Measurements from ENCODE around the gene ICAM5.
A peak's percentile ranks its signal among the peaks of the same experiment; 100 is the strongest.

The ICAM5 gene

GRCh38 chr19:10315335-10316214 lies 25.8 kb downstream of the ICAM5 start, which contains the start of gene FDX2:
Gene FDX2, minus strand, starts transcription at chr19:10316015. Its CDS starts 19 bp downstream, at chr19:10315996.
- Histone ChIP-seq H3K9me3 (ENCODE audit: insufficient read depth, low read depth, low read length) (no peaks in the 10 kb centered on the region), H3K4me3 (ENCODE audit: low read length) (peak within 1 kb of the TSS; percentile 75), H3K27me3 (ENCODE audit: insufficient read depth, low read length) (no peaks in the 10 kb centered on the region), H3K27ac (ENCODE audit: low read depth, low read length) (peak within 1 kb of the TSS; percentile 71; the same call in 1 of the 2 replicates), H3K9ac (ENCODE audit: low read depth, low read length) (peak within 1 kb of the TSS; percentile 74), H3K4me1 (ENCODE audit: insufficient read depth, low read length) (peaks cover 6% of the 10 kb centered on the region; the same call in 1 of the 2 replicates), H3K36me3 (ENCODE audit: insufficient read depth, low read length) (peaks cover 32% of the 10 kb centered on the region)
- WGBS, result 2% methylated on average over 55 of the region's 55 CpGs

- Histone ChIP-seq H3K9ac (ENCODE audit: low read depth, low read length) (no peak overlapping the region), H3K27ac (ENCODE audit: low read depth, low read length) (peak overlapping the region; percentile 71; the same call in 1 of the 2 replicates), H3K9me3 (ENCODE audit: insufficient read depth, low read depth, low read length) (no peaks in the 10 kb centered on the region), H3K27me3 (ENCODE audit: insufficient read depth, low read length) (no peaks in the 10 kb centered on the region), H3K4me1 (ENCODE audit: insufficient read depth, low read length) (peaks cover 6% of the 10 kb centered on the region; the same call in 1 of the 2 replicates), H3K36me3 (ENCODE audit: insufficient read depth, low read length) (peaks cover 40% of the 10 kb centered on the region), H3K4me3 (ENCODE audit: low read length) (peak overlapping the region; percentile 75; the same call in 1 of the 2 replicates)
- 86% methylated on average over 19 of the region's 19 CpGs for WGBS
Measured at GRCh38 chr19:10316229-10317044, 26.7 kb downstream of the ICAM5 start.

GRCh38 chr19:10317045-10317856 lies 27.5 kb downstream of the ICAM5 start:
- Histone ChIP-seq H3K27ac (ENCODE audit: low read depth, low read length) (no peak overlapping the region), H3K9me3 (ENCODE audit: insufficient read depth, low read depth, low read length) (no peaks in the 10 kb centered on the region), H3K4me3 (ENCODE audit: low read length) (no peak overlapping the region), H3K36me3 (ENCODE audit: insufficient read depth, low read length) (peaks cover 48% of the 10 kb centered on the region), H3K4me1 (ENCODE audit: insufficient read depth, low read length) (peaks cover 6% of the 10 kb centered on the region; the same call in 1 of the 2 replicates), H3K9ac (ENCODE audit: low read depth, low read length) (no peak overlapping the region), H3K27me3 (ENCODE audit: insufficient read depth, low read length) (no peaks in the 10 kb centered on the region)
- WGBS, result 95% methylated on average over 27 of the region's 29 CpGs

GRCh38 chr19:10317857-10318462 lies 28.2 kb downstream of the ICAM5 start:
- no peaks in the 10 kb centered on the region for H3K27me3 ChIP-seq (ENCODE audit: insufficient read depth, low read length)
- H3K36me3 ChIP-seq (ENCODE audit: insufficient read depth, low read length), result peaks cover 55% of the 10 kb centered on the region
- H3K4me1 ChIP-seq (ENCODE audit: insufficient read depth, low read length), result peaks cover 6% of the 10 kb centered on the region; the same call in 1 of the 2 replicates
- no peaks in the 10 kb centered on the region for H3K9me3 ChIP-seq (ENCODE audit: insufficient read depth, low read depth, low read length)
- H3K9ac ChIP-seq (ENCODE audit: low read depth, low read length), result no peak overlapping the region
- H3K4me3 ChIP-seq (ENCODE audit: low read length), result no peak overlapping the region
- WGBS, result 95% methylated on average over 15 of the region's 15 CpGs
- no peak overlapping the region for H3K27ac ChIP-seq (ENCODE audit: low read depth, low read length)

GRCh38 chr19:10318807-10319682 lies 29.3 kb downstream of the ICAM5 start:
- H3K36me3 ChIP-seq (ENCODE audit: insufficient read depth, low read length), result peaks cover 65% of the 10 kb centered on the region

GRCh38 chr19:10320602-10321416 lies 31.1 kb downstream of the ICAM5 start:
- no peak overlapping the region for H3K27ac ChIP-seq (ENCODE audit: low read depth, low read length)
- no peak overlapping the region for H3K9ac ChIP-seq (ENCODE audit: low read depth, low read length)
- WGBS, result 94% methylated on average over 31 of the region's 32 CpGs
- H3K9me3 ChIP-seq (ENCODE audit: insufficient read depth, low read depth, low read length), result no peaks in the 10 kb centered on the region
- peaks cover 83% of the 10 kb centered on the region for H3K36me3 ChIP-seq (ENCODE audit: insufficient read depth, low read length)
- peaks cover 6% of the 10 kb centered on the region; the same call in 1 of the 2 replicates for H3K4me1 ChIP-seq (ENCODE audit: insufficient read depth, low read length)
- H3K27me3 ChIP-seq (ENCODE audit: insufficient read depth, low read length), result no peaks in the 10 kb centered on the region
- no peak overlapping the region for H3K4me3 ChIP-seq (ENCODE audit: low read length)

More at GRCh38 chr19:10318807-10319682, 29.3 kb downstream of the ICAM5 start:
- H3K27ac ChIP-seq (ENCODE audit: low read depth, low read length), result no peak overlapping the region
- H3K27me3 ChIP-seq (ENCODE audit: insufficient read depth, low read length), result no peaks in the 10 kb centered on the region
- H3K9me3 ChIP-seq (ENCODE audit: insufficient read depth, low read depth, low read length), result no peaks in the 10 kb centered on the region
- WGBS, result 95% methylated on average over 13 of the region's 13 CpGs
- peaks cover 6% of the 10 kb centered on the region; the same call in 1 of the 2 replicates for H3K4me1 ChIP-seq (ENCODE audit: insufficient read depth, low read length)
- H3K4me3 ChIP-seq (ENCODE audit: low read length), result no peak overlapping the region
- H3K9ac ChIP-seq (ENCODE audit: low read depth, low read length), result no peak overlapping the region

GRCh38 chr19:10321417-10321797 lies 31.7 kb downstream of the ICAM5 start:
- Histone ChIP-seq H3K27me3 (ENCODE audit: insufficient read depth, low read length) (no peaks in the 10 kb centered on the region), H3K4me3 (ENCODE audit: low read length) (no peak overlapping the region), H3K9ac (ENCODE audit: low read depth, low read length) (no peak overlapping the region), H3K36me3 (ENCODE audit: insufficient read depth, low read length) (peaks cover 86% of the 10 kb centered on the region), H3K4me1 (ENCODE audit: insufficient read depth, low read length) (0 out of 2 replicates have a peak, but pooled peaks cover under 1% of the 10 kb centered on the region), H3K27ac (ENCODE audit: low read depth, low read length) (no peak overlapping the region), H3K9me3 (ENCODE audit: insufficient read depth, low read depth, low read length) (no peaks in the 10 kb centered on the region)
- 96% methylated on average over 11 of the region's 11 CpGs for WGBS

GRCh38 chr19:10321874-10322835 lies 32.4 kb downstream of the ICAM5 start:
- Histone ChIP-seq H3K36me3 (ENCODE audit: insufficient read depth, low read length) (peaks cover 90% of the 10 kb centered on the region), H3K27me3 (ENCODE audit: insufficient read depth, low read length) (no peaks in the 10 kb centered on the region), H3K4me1 (ENCODE audit: insufficient read depth, low read length) (no peaks in the 10 kb centered on the region), H3K27ac (ENCODE audit: low read depth, low read length) (no peak overlapping the region), H3K9me3 (ENCODE audit: insufficient read depth, low read depth, low read length) (no peaks in the 10 kb centered on the region), H3K9ac (ENCODE audit: low read depth, low read length) (no peak overlapping the region), H3K4me3 (ENCODE audit: low read length) (no peak overlapping the region)
- whole genome bisulfite sequencing, result 94% methylated on average over 19 of the region's 19 CpGs
